Measurements from ENCODE around the gene PHLDB1. TPM values are rescaled to one million over a fixed set of nuclear protein-coding genes. Genes with fewer than 3 reads are reported as not detected.

The PHLDB1 gene
- total RNA-seq, 1 experiment from 2014 or later: 36.2 TPM

DNA sequence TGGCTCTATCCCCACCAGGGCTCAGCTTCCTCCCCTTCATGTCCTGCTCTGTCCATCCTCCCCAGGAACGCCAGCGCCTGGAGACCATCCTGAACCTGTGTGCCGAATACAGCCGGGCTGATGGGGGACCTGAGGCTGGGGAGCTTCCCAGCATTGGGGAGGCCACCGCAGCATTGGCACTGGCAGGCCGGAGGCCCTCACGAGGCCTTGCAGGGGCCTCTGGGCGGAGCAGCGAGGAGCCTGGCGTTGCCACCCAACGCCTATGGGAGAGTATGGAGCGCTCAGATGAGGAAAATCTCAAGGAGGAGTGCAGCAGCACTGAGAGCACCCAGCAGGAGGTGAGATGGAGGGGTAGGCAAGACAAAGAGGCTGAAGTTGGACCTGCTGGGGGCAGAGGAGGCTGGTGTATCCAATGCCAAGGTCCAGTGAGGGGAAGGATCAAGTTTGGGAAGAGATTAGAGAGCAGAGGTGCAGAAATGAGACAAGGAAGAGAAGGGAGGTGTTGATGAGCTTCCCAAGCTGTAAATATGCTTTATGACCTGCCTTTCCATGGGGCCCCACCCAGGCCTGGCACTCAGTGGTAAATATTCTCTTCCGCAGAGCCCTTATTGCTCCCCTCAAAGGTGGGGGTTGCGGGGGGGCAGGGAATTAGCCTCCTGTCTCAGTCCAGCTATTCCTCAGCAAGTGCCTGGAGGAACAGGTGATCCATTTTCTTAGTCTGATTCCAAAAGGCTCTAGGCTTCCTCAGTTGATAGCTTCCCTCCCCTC lies 23.9 kb downstream of the PHLDB1 start:
- intact Hi-C loops (cut with micrococcal nuclease): no loop called here
- CTCF ChIA-PET: interaction anchor here (0.5 to 2.4 kb wide), 5 partner anchors 9 to 305 kb away, joined by 3 to 9 read pairs (median 4); partner anchors contain the start of gene PHLDB1

DNA sequence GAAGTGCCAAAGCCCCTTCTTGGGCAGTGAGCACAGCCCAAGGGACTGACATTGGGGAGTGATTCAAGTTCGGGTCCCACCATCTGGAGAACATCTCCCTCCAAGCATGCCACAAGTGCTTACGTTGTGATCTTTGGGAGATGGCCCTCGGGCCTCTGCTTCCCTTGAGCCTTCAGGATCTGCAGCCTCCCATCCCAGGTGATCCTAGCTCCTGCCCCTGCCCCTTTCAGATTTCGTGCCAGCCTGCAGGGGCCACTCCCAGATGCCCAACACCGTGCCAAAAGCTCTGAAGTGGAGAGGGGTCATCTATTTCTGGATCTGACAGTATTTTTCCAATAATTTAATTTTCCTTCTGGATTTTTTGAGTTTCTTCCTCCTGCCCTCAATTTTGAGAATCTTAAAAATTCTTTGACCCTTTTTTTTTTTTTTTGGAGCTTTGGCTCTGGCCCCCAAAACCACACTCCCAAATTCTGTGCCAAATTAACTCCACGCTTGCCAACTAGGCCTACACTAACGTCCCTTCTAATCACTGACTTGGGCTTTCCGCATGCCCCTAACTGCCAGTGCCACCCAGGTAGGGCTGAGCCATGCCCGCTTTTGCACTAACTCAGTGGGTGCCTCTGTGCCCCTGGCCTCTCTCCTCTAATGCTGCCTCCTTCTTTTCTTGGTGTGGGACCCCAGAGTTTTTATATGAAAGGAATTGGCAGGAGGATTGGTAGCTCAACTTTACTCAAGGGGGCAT lies 25.3 kb downstream of the PHLDB1 start:
- Mint-ChIP-seq H3K36me3 (ENCODE audit: insufficient read depth, unreplicated experiment) (peaks cover 53% of the 10 kb centered on the region), H3K27me3 (ENCODE audit: insufficient read depth, unreplicated experiment) (no peaks in the 10 kb centered on the region), H3K4me3 (ENCODE audit: unreplicated experiment) (no peak overlapping the region), H3K9me3 (ENCODE audit: unreplicated experiment) (no peaks in the 10 kb centered on the region), H3K4me1 (ENCODE audit: insufficient read depth, unreplicated experiment) (peaks cover 26% of the 10 kb centered on the region), H3K27ac (ENCODE audit: low read depth, unreplicated experiment) (no peak overlapping the region)
- no TSS peak for BruUV-seq (replicated peaks)
- intact Hi-C loops (cut with micrococcal nuclease): no loop called here
- ChIA-PET CTCF (interaction anchor here (0.6 to 2.7 kb wide), 6 partner anchors 7 to 57 kb away, joined by 3 to 12 read pairs (median 4); partner anchors contain the start of gene PHLDB1), POLR2A (interaction anchor here (0.5 to 8.7 kb wide), 4 partner anchors 9 to 331 kb away, joined by 3 to 132 read pairs (median 4); no protein-coding TSS in a partner anchor)
- DNase-seq (ENCODE audit: unreplicated experiment): no peak
- TF ChIP-seq, protein P1, sequence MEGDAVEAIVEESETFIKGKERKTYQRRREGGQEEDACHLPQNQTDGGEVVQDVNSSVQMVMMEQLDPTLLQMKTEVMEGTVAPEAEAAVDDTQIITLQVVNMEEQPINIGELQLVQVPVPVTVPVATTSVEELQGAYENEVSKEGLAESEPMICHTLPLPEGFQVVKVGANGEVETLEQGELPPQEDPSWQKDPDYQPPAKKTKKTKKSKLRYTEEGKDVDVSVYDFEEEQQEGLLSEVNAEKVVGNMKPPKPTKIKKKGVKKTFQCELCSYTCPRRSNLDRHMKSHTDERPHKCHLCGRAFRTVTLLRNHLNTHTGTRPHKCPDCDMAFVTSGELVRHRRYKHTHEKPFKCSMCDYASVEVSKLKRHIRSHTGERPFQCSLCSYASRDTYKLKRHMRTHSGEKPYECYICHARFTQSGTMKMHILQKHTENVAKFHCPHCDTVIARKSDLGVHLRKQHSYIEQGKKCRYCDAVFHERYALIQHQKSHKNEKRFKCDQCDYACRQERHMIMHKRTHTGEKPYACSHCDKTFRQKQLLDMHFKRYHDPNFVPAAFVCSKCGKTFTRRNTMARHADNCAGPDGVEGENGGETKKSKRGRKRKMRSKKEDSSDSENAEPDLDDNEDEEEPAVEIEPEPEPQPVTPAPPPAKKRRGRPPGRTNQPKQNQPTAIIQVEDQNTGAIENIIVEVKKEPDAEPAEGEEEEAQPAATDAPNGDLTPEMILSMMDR (IDR thresholded peaks at IDR 0.05; ENCODE audit: unreplicated experiment): no peak

More for the DNA sequence above, 23.9 kb downstream of the PHLDB1 start:
- Mint-ChIP-seq H3K4me1 (ENCODE audit: insufficient read depth, unreplicated experiment) (peaks cover 26% of the 10 kb centered on the region), H3K27me3 (ENCODE audit: insufficient read depth, unreplicated experiment) (no peaks in the 10 kb centered on the region), H3K9me3 (ENCODE audit: unreplicated experiment) (no peaks in the 10 kb centered on the region), H3K36me3 (ENCODE audit: insufficient read depth, unreplicated experiment) (peaks cover 54% of the 10 kb centered on the region), H3K4me3 (ENCODE audit: unreplicated experiment) (no peak overlapping the region), H3K27ac (ENCODE audit: low read depth, unreplicated experiment) (no peak overlapping the region)
- BruUV-seq (replicated peaks): no TSS peak
- DNase-seq (ENCODE audit: unreplicated experiment): no peak
- TF ChIP-seq, protein P1 (IDR thresholded peaks at IDR 0.05; ENCODE audit: unreplicated experiment): no peak
- POLR2A ChIA-PET: interaction anchor here (1.6 kb wide), 1 partner anchor 9 kb away, joined by 10 read pairs; no protein-coding TSS in a partner anchor

DNA sequence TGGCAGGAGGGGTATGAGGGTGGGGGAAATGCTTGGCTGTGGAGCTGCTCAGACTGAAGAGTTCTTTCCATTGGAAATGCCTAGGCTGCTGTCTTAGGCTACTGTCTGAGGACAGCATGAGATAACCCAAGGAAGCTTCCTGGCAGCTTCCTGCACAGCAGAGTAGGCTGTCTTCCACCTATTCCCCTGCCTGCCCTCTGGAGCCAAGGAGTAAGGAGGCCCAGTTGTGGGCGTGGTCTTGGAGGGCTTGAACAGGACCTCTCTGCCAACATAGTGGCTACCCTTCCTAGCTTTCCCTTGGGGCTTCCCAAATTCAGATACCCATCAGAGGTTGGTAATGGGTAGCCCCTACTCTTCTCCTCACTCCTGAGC lies 25.9 kb downstream of the PHLDB1 start:
- no TSS peak for BruUV-seq (replicated peaks)
- Mint-ChIP-seq H3K27ac (ENCODE audit: low read depth, unreplicated experiment) (peak overlapping the region; percentile 31), H3K36me3 (ENCODE audit: insufficient read depth, unreplicated experiment) (peaks cover 50% of the 10 kb centered on the region), H3K4me1 (ENCODE audit: insufficient read depth, unreplicated experiment) (peaks cover 26% of the 10 kb centered on the region), H3K9me3 (ENCODE audit: unreplicated experiment) (no peaks in the 10 kb centered on the region), H3K27me3 (ENCODE audit: insufficient read depth, unreplicated experiment) (no peaks in the 10 kb centered on the region), H3K4me3 (ENCODE audit: unreplicated experiment) (no peak overlapping the region)
- POLR2A ChIA-PET: interaction anchor here (0.5 to 8.7 kb wide), 5 partner anchors 9 to 330 kb away, joined by 3 to 132 read pairs (median 3); no protein-coding TSS in a partner anchor
- TF ChIP-seq, protein P1 (IDR thresholded peaks at IDR 0.05; ENCODE audit: unreplicated experiment): no peak
- no peak for DNase-seq (ENCODE audit: unreplicated experiment)
- CTCF ChIA-PET: interaction anchor here (0.6 to 2.7 kb wide), 6 partner anchors 10 to 56 kb away, joined by 3 to 12 read pairs (median 4); no protein-coding TSS in a partner anchor
- intact Hi-C loops (cut with micrococcal nuclease): no loop called here

DNA sequence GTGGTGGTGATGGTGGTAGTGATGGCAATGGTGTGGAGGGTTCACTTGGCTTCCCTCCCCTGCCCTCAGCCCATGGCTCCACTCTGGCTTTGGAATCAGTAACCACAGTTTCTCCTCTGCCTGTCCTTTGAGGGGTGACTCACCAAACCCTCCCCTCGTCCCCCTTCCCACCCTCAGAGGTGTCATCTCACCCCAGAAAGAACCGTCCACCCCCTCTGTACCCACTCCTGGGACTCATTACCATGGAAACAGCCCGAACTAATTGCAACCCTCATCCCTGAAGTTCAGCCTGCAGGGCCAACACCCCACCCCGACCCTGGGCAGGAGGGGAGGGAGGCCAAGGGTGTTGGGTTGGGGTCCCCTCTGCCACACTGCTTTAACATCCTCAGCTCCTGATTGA lies 26.6 kb downstream of the PHLDB1 start:
- peak overlapping the region; percentile 67 for H3K4me3 Mint-ChIP-seq (ENCODE audit: unreplicated experiment)
- H3K4me1 Mint-ChIP-seq (ENCODE audit: insufficient read depth, unreplicated experiment): peaks cover 24% of the 10 kb centered on the region
- TF ChIP-seq, protein P1 (IDR thresholded peaks at IDR 0.05; ENCODE audit: unreplicated experiment): no peak
- no TSS peak for BruUV-seq (replicated peaks)
- H3K27ac Mint-ChIP-seq (ENCODE audit: low read depth, unreplicated experiment): peak overlapping the region; percentile 31
- H3K9me3 Mint-ChIP-seq (ENCODE audit: unreplicated experiment): no peaks in the 10 kb centered on the region
- no peak for DNase-seq (ENCODE audit: unreplicated experiment)
- ChIA-PET POLR2A (interaction anchor here (0.8 to 8.7 kb wide), 8 partner anchors 10 to 59 kb away, joined by 3 to 132 read pairs (median 4); no protein-coding TSS in a partner anchor), CTCF (interaction anchor here (0.6 to 3.4 kb wide), 6 partner anchors 10 to 56 kb away, joined by 3 to 20 read pairs (median 6); no protein-coding TSS in a partner anchor)
- intact Hi-C loops (cut with micrococcal nuclease): no loop called here
- H3K27me3 Mint-ChIP-seq (ENCODE audit: insufficient read depth, unreplicated experiment): no peaks in the 10 kb centered on the region
- H3K36me3 Mint-ChIP-seq (ENCODE audit: insufficient read depth, unreplicated experiment): peaks cover 44% of the 10 kb centered on the region

Measured in MCF 10A (cell line).